Activated naive CD8-positive, alpha-beta T cell treated with anti-CD3 and anti-CD28 coated beads for 36 hours (primary cell): ENCODE measurements around the gene PIGS. TPM values are rescaled to one million over a fixed set of nuclear protein-coding genes. Genes with fewer than 3 reads are reported as not detected.

Experiments
- DNase-seq: peaks from one replicate; pipeline ENCODE4 v3.0.0; 2021
- H3K27ac Mint-ChIP-seq: one replicate; pipeline ENCODE4 v1.8.0; 2022; ENCODE audit warnings: mild to moderate bottlenecking, moderate library complexity, mixed read lengths
- H3K27me3 Mint-ChIP-seq: one replicate; pipeline ENCODE4 v1.8.0; 2022; ENCODE audit warnings: mild to moderate bottlenecking, mixed read lengths
- H3K36me3 Mint-ChIP-seq: one replicate; pipeline ENCODE4 v1.8.0; 2021; ENCODE audit warnings: mild to moderate bottlenecking, mixed read lengths
- H3K4me1 Mint-ChIP-seq: one replicate; pipeline ENCODE4 v1.8.0; 2021; ENCODE audit warnings: mixed read lengths
- H3K4me3 Mint-ChIP-seq: one replicate; pipeline ENCODE4 v1.8.0; 2022; ENCODE audit warnings: mild to moderate bottlenecking, moderate library complexity, mixed read lengths
- H3K9me3 Mint-ChIP-seq: one replicate; pipeline ENCODE4 v1.8.0; 2022; ENCODE audit warnings: mixed read lengths
- total RNA-seq, 2 experiments: library from RNA; stranded (reverse); gene quantifications; one replicate each; pipeline ENCODE4 v1.2.3, GENCODE V29; 2021

The PIGS gene
- total RNA-seq, 2 experiments from 2014 or later = 41.5 to 42.5 TPM

DNA sequence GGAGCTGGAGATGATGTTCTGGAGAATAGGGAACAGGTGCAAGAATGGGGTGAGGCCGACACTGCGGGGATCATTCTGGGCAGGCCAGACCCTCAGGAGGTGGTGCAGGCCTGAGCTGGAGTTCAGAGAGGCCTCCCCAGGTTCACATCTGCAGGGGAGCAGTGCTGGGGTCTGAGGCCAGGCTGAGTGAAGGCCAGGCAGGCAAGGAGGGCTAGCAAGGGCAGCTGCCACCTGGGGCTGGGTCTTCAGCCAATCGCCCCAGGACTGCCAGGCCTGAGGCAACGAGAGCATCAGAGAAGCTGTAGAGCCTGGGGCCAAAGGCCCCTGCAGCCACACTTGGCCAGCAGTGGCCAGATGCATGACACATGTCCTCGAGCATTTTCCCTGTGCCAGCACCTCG, 50.6 kb downstream of the PIGS start:
- Mint-ChIP-seq H3K9me3 (peaks cover 2% of the 10 kb centered on the region), H3K36me3 (no peaks in the 10 kb centered on the region), H3K27me3 (no peaks in the 10 kb centered on the region), H3K4me1 (peaks cover 2% of the 10 kb centered on the region), H3K27ac (no peak overlapping the region), H3K4me3 (no peak overlapping the region)
- DNase-seq = no peak

DNA sequence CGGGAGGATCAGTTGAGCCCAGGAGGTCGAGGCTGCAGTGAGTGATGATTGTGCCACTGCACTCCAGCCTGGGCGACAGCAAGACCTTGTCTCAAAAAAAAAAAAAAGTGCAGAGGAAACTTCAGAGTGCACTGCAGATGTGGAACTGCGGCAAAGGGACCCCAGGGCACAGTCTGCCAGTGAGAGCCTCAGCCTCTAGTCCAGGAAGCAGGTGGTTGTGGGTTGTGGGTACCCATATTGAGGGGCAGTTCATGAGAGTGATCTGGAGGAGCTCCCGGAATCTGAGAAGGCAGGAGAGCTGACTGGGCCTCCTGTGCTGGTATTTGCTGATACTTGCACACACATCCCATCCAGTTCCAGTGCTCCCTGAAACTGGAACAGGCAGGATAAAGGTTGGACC, 52.1 kb downstream of the PIGS start:
- Mint-ChIP-seq H3K4me3 (no peak overlapping the region), H3K36me3 (no peaks in the 10 kb centered on the region), H3K4me1 (peaks cover 2% of the 10 kb centered on the region), H3K27ac (no peak overlapping the region), H3K27me3 (no peaks in the 10 kb centered on the region), H3K9me3 (peaks cover 2% of the 10 kb centered on the region)
- DNase-seq = no peak

DNA sequence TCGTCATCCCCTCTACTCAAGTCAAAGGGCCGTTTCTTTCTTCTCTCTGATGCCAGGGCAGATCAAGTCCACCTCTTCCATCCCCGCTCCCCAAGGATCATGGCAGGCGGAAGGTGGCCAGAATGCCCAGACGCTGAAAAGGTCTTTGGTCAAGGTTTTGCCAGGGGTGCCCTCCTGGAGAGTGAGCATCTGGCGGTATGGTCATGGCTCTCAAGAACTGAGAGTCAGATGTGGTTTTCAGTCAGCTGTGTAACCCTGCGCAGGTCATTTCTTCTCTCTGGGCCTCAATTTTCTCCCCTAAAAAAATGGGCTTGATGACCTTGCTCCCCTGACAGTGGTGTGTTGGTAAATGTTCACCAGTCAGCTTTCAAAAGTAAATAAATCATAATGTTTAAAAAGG, 52.7 kb downstream of the PIGS start:
- peaks cover 2% of the 10 kb centered on the region for H3K4me1 Mint-ChIP-seq
- H3K27me3 Mint-ChIP-seq = no peaks in the 10 kb centered on the region
- H3K9me3 Mint-ChIP-seq = peaks cover 2% of the 10 kb centered on the region
- H3K27ac Mint-ChIP-seq = no peak overlapping the region
- no peaks in the 10 kb centered on the region for H3K36me3 Mint-ChIP-seq
- no peak for DNase-seq
- H3K4me3 Mint-ChIP-seq = no peak overlapping the region

DNA sequence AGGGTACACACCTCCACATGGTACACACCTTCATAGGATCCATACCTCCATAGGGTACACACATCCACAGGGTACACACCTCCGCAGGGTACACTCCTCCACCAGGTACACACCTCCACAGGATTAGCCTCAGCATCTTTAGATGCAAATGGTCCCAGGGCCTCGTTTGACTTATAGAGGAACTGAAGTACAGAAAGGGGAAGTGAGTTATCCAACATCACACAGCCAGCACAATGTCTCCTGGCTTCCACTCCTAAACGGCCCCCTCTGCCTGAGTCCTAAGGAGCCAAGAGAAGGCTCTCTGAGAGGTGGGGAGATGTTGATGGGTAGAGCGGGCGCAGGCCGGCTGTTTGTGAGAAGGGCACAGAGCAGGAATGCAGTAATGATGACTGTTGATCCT, 53.2 kb downstream of the PIGS start:
- Mint-ChIP-seq H3K27ac (no peak overlapping the region), H3K4me3 (no peak overlapping the region), H3K36me3 (no peaks in the 10 kb centered on the region), H3K4me1 (peaks cover 2% of the 10 kb centered on the region), H3K9me3 (peaks cover 2% of the 10 kb centered on the region), H3K27me3 (no peaks in the 10 kb centered on the region)
- no peak for DNase-seq

DNA sequence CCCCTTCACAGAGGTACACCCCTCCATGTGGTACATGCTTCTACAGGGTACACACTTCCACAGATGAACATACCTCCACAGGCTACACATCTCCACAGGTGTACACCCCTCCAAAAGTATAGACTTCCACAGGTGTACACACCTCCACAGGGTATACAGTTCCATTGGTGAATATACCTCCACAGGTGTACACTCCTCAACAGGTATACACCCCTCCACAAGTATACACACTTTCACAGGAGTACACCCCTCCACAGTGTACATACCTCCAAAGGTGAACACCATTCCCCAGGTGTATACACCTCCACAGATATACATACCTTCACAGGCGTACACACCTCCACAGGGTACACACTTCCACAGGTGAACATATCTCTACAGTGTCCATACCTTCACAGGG, 55.8 kb downstream of the PIGS start:
- no peak for DNase-seq
- peaks cover 2% of the 10 kb centered on the region for H3K9me3 Mint-ChIP-seq
- H3K27me3 Mint-ChIP-seq = peaks cover 3% of the 10 kb centered on the region
- H3K4me1 Mint-ChIP-seq = peaks cover under 1% of the 10 kb centered on the region
- H3K27ac Mint-ChIP-seq = no peak overlapping the region
- H3K4me3 Mint-ChIP-seq = no peak overlapping the region
- no peaks in the 10 kb centered on the region for H3K36me3 Mint-ChIP-seq

GRCh38 chr17:28514561-28515002, 56.7 kb downstream of the PIGS start:
- H3K27me3 Mint-ChIP-seq = peaks cover 9% of the 10 kb centered on the region
- no peak overlapping the region for H3K27ac Mint-ChIP-seq
- no peaks in the 10 kb centered on the region for H3K4me1 Mint-ChIP-seq
- H3K36me3 Mint-ChIP-seq = no peaks in the 10 kb centered on the region
- H3K9me3 Mint-ChIP-seq = peaks cover 2% of the 10 kb centered on the region
- DNase-seq = no peak
- no peak overlapping the region for H3K4me3 Mint-ChIP-seq

GRCh38 chr17:28513476-28513875, 57.8 kb downstream of the PIGS start:
- Mint-ChIP-seq H3K9me3 (peaks cover 2% of the 10 kb centered on the region), H3K27ac (no peak overlapping the region), H3K36me3 (no peaks in the 10 kb centered on the region), H3K4me3 (no peak overlapping the region), H3K4me1 (no peaks in the 10 kb centered on the region), H3K27me3 (peaks cover 14% of the 10 kb centered on the region)
- no peak for DNase-seq

DNA sequence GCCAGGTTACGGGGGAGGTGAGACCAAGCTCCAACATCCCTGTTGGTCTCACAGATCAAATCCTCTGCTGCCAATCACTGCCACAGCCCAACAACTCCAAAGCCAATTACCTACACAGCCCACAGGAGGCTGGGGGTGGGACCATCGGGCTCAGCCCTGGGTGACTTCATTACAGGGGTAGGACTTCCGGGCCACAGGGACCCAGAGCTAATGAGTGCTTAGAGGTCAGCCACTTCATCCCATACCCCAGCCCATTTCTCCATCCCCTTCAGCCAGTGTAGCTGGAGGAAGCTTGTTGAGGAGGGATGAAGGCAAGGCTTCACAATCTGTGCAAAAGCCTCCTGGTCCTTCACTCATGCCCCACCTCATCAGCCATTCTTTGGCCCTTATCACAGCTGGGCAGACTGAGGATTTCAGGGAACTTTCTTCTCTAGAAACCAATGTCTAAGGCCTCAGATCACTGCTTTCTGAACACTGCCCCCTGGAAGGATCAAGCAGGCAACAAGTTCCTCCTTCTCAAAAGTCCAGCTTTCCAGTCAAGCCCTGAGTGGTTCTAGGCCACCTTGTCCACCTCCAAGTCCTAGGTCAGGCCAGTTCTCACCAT, 59.4 kb downstream of the PIGS start:
- peaks cover 14% of the 10 kb centered on the region for H3K27me3 Mint-ChIP-seq
- DNase-seq = no peak
- no peaks in the 10 kb centered on the region for H3K36me3 Mint-ChIP-seq
- no peaks in the 10 kb centered on the region for H3K4me1 Mint-ChIP-seq
- no peak overlapping the region for H3K4me3 Mint-ChIP-seq
- peaks cover 2% of the 10 kb centered on the region for H3K9me3 Mint-ChIP-seq
- no peak overlapping the region for H3K27ac Mint-ChIP-seq

- Mint-ChIP-seq H3K9me3 (no peaks in the 10 kb centered on the region), H3K4me3 (no peak overlapping the region), H3K4me1 (no peaks in the 10 kb centered on the region), H3K36me3 (no peaks in the 10 kb centered on the region), H3K27me3 (peaks cover 17% of the 10 kb centered on the region), H3K27ac (no peak overlapping the region)
- no peak for DNase-seq
These were observed 61.5 kb downstream of the PIGS start for GRCh38 chr17:28509789-28510188.

DNA sequence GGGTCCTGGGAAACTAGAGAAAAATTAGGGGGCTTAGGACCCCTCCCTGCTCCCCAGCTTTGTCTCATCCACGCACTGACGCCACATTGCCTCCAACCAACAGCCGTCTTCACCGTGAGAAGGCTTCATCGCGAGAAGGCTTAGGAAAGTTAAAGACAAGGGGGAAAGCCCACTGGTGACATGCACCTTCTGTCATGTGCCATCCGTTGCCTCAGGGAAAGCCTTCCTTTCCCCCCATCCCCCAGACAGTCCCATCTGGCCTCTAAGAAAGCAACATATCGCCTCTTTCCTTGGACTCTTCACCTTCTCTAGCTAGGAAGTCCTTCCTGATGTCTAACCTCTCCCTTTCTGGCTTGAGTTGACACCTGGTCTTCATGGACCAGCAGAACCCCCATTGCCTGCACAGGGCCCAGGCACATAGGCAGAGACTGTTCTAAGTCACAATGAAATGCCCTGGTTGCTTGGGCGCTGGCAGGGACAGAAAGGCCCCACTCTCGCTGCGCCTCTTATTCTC, 63.1 kb downstream of the PIGS start:
- H3K4me3 Mint-ChIP-seq = no peak overlapping the region
- no peak for DNase-seq
- no peaks in the 10 kb centered on the region for H3K36me3 Mint-ChIP-seq
- H3K9me3 Mint-ChIP-seq = no peaks in the 10 kb centered on the region
- H3K4me1 Mint-ChIP-seq = no peaks in the 10 kb centered on the region
- no peak overlapping the region for H3K27ac Mint-ChIP-seq
- H3K27me3 Mint-ChIP-seq = peaks cover 17% of the 10 kb centered on the region

- no peaks in the 10 kb centered on the region for H3K4me1 Mint-ChIP-seq
These were observed 63.6 kb downstream of the PIGS start for GRCh38 chr17:28507567-28508203.

GRCh38 chr17:28506763-28507487, 64.4 kb downstream of the PIGS start:
- Mint-ChIP-seq H3K27ac (no peak overlapping the region), H3K4me3 (no peak overlapping the region), H3K4me1 (no peaks in the 10 kb centered on the region), H3K27me3 (peaks cover 17% of the 10 kb centered on the region), H3K36me3 (no peaks in the 10 kb centered on the region), H3K9me3 (no peaks in the 10 kb centered on the region)
- DNase-seq = no peak

More at GRCh38 chr17:28507567-28508203, 63.6 kb downstream of the PIGS start:
- DNase-seq = no peak
- H3K27me3 Mint-ChIP-seq = peaks cover 17% of the 10 kb centered on the region
- H3K27ac Mint-ChIP-seq = no peak overlapping the region
- H3K4me3 Mint-ChIP-seq = no peak overlapping the region
- no peaks in the 10 kb centered on the region for H3K36me3 Mint-ChIP-seq
- no peaks in the 10 kb centered on the region for H3K9me3 Mint-ChIP-seq

DNA sequence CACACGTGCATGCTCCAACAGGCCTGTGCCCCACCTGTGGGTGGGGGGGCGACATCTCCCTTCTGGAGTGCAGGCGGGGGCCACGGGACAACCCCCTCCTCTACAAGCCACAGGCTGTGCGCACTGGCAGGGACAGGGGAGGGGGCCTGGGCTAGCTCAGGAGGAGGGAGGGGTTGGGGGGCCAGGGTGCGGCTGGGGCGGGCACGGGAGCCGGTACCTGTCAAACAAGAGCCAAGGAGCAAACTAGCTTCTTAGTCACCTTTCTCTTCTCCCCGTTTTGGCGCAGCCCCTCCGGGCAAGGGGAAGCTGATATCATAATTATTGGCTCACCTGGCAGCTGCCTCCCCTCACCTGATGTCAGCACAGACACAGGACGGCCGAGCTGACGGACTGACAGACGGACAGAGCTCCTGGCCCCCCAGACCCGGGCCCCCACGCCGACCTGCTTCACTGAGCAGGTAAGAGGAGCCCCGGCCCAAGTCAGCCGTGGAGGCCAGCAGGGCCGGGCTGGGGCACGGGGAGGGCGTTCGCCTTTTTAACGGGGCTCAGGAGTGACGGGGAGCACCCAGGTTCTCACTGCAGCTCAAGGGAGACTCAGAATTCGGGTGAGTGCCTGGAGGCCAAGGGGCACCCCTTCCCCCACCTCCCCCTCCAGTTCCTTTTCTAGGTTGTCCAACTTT, 65.2 kb downstream of the PIGS start, which contains the start of gene FOXN1:
FOXN1 (plus strand) TSS at position 363 of the 680 bp plus-strand sequence. CDS start 17,622 bp downstream, outside the sequence.
- DNase-seq = no peak
- Mint-ChIP-seq H3K4me3 (no peak within 1 kb of the TSS), H3K36me3 (no peaks in the 10 kb centered on the region), H3K9me3 (no peaks in the 10 kb centered on the region), H3K27ac (no peak within 1 kb of the TSS), H3K4me1 (no peaks in the 10 kb centered on the region), H3K27me3 (peaks cover 17% of the 10 kb centered on the region)

DNA sequence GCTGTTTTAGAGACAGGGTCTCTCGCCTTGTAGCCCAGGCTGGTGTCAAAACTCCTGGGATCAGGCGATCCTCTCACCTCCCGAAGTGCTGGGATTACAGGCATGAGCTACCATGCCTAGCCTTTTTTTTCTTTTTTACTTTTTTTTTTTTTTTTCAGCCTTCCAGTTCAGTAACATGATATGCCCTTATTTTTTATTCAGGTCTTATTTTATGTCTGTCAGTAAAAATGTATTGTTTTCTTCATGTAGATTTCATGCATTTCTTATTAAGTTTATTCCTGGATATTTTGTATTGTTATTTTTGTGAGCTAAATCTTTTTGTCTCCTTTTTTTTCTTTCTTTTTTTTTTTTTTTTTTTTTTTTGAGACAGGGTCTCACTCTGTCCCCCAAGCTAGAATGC, 67.9 kb downstream of the PIGS start:
- Mint-ChIP-seq H3K36me3 (no peaks in the 10 kb centered on the region), H3K27ac (no peak overlapping the region), H3K4me1 (no peaks in the 10 kb centered on the region), H3K9me3 (no peaks in the 10 kb centered on the region), H3K4me3 (no peak overlapping the region), H3K27me3 (peaks cover 3% of the 10 kb centered on the region)
- DNase-seq = no peak
